Caco-2 (cell line): ENCODE measurements around the gene BCL2L11. TPM values are rescaled to one million over a fixed set of nuclear protein-coding genes. Genes with fewer than 3 reads are reported as not detected.

Experiments used
- BruUV-seq: library from RNA; stranded (reverse); fragments of 400-500 nt; replicated peaks from 2 replicates; lab custom pipeline; 2021; lab: Mats Ljungman, UMichigan
- CTCF ChIA-PET: fragments of 300-600 bp; sonication (Branson Sonifier 250); formaldehyde crosslinking; loops from one replicate; lab custom pipeline; 2022; ENCODE audit warnings: antibody characterized with exemption; lab: Charles Lee
- POLR2A ChIA-PET: fragments of 300-600 bp; sonication (Branson Sonifier 250); formaldehyde crosslinking; loops from one replicate; lab custom pipeline; 2022; ENCODE audit warnings: antibody characterized with exemption; lab: Charles Lee
- DNase-seq, 2 experiments: peaks; one replicate each; pipeline versions ENCODE4 v3.0.0 to v3.0.0-alpha.2; 2020 to 2022
- H3K27me3 ChIP-seq: replicated peaks from 2 replicates; pipeline ENCODE4 v1.6.0; 2011; ENCODE audit warnings: low read length; ENCODE audit not compliant: control insufficient read depth, insufficient read depth
- H3K36me3 ChIP-seq: 2 replicates; pipeline ENCODE4 v1.5.1; 2011; ENCODE audit warnings: low read length; ENCODE audit not compliant: control insufficient read depth, insufficient read depth
- H3K4me1 ChIP-seq: fragments of 250-450 bp; sonication (Bioruptor Pico); 2 replicates; pipeline ENCODE4 v1.5.1; 2020; ENCODE audit warnings: mild to moderate bottlenecking
- H3K4me3 ChIP-seq: 2 replicates; pipeline ENCODE4 v1.5.1; 2011; ENCODE audit warnings: low read depth, mild to moderate bottlenecking, control low read depth, low read length
- H3K9me3 ChIP-seq: fragments of 250-450 bp; sonication (Bioruptor Pico); 2 replicates; pipeline ENCODE4 v1.5.1; 2020; ENCODE audit warnings: mild to moderate bottlenecking, moderate library complexity
- H3K27ac Mint-ChIP-seq: one replicate; pipeline ENCODE4 v1.8.0; 2022; ENCODE audit warnings: mixed read lengths; ENCODE audit not compliant: unreplicated experiment
- H3K27me3 Mint-ChIP-seq: one replicate; pipeline ENCODE4 v1.8.0; 2022; ENCODE audit warnings: mixed read lengths; ENCODE audit not compliant: insufficient read depth, unreplicated experiment
- H3K36me3 Mint-ChIP-seq: one replicate; pipeline ENCODE4 v1.8.0; 2022; ENCODE audit warnings: mild to moderate bottlenecking, mixed read lengths; ENCODE audit not compliant: insufficient read depth, unreplicated experiment
- H3K4me1 Mint-ChIP-seq: one replicate; pipeline ENCODE4 v1.8.0; 2022; ENCODE audit warnings: low read depth, mixed read lengths; ENCODE audit not compliant: unreplicated experiment
- H3K4me3 Mint-ChIP-seq: one replicate; pipeline ENCODE4 v1.8.0; 2022; ENCODE audit warnings: mild to moderate bottlenecking, moderate library complexity, mixed read lengths; ENCODE audit not compliant: unreplicated experiment
- H3K9me3 Mint-ChIP-seq: one replicate; pipeline ENCODE4 v1.8.0; 2022; ENCODE audit warnings: mixed read lengths; ENCODE audit not compliant: unreplicated experiment
- CTCF ChIP-seq, 2 experiments: fragments of 200-600 bp in 1 of 2; IDR thresholded peaks; 1 replicate in 1 of 2; 2 replicates in 1 of 2; pipeline versions ENCODE4 v1.5.1 to v1.8.0; 2011 to 2022; ENCODE audit warnings: antibody characterized with exemption in 1 of 2, control low read depth in 1 of 2, inconsistent platforms in 1 of 2, low read depth in 1 of 2, low read length in 1 of 2, mild to moderate bottlenecking in 1 of 2, moderate library complexity in 1 of 2; ENCODE audit not compliant: insufficient read depth in 1 of 2, severe bottlenecking in 1 of 2, unreplicated experiment in 1 of 2
- intact Hi-C: fragments of 100-400 bp; cut with micrococcal nuclease; formaldehyde crosslinking; loops from one replicate; pipeline ENCODE4 v1.10.0; 2022; ENCODE audit not compliant: unreplicated experiment
- total RNA-seq: library from RNA; stranded (reverse); gene quantifications from 2 replicates; pipeline ENCODE4 v1.2.3, GENCODE V29; 2022

The BCL2L11 gene
- total RNA-seq, 1 experiment from 2014 or later, result 28.9 TPM

- no TSS peak for BruUV-seq
- TF ChIP-seq CTCF (IDR thresholded peaks at IDR 0.05; ENCODE audit: insufficient read depth in 1 of 2, low read depth in 1 of 2, low read length in 1 of 2, severe bottlenecking in 1 of 2, unreplicated experiment in 1 of 2), result no peak
- H3K4me3 ChIP-seq, result no peak overlapping the region
- Mint-ChIP-seq H3K36me3 (no peaks in the 10 kb centered on the region), H3K9me3 (peaks cover 37% of the 10 kb centered on the region), H3K27me3 (no peaks in the 10 kb centered on the region), H3K27ac (no peak overlapping the region), H3K4me1 (peaks cover 17% of the 10 kb centered on the region), H3K4me3 (no peak overlapping the region)
- ChIA-PET POLR2A (no interaction called here), CTCF (no interaction called here)
- intact Hi-C loops, result no loop called here
- H3K36me3 ChIP-seq, result no peaks in the 10 kb centered on the region
- H3K4me1 ChIP-seq, result peaks cover 22% of the 10 kb centered on the region
- H3K27me3 ChIP-seq, result no peaks in the 10 kb centered on the region
- DNase-seq, result no peak
- H3K9me3 ChIP-seq, result peaks cover 28% of the 10 kb centered on the region
Measured at GRCh38 chr2:111210036-111210435, 89.3 kb downstream of the BCL2L11 start.

DNA sequence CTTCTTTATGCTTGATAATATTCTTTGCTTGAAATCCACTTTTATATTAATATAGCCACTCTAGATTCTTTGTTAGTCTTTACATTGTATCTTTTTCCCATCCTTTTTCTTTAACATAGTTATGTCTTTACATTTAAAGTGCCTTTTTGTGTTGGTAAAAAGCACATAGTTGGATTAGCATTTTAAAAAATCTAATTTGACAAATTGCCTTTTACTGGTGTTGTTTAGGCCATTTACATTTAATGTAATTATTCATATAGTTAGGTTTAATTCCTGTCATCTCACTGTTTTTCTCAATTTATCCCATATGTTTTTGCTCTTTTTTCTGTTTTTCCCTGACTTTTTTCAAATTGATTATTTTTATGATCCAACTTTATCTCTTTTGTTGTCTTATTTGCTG is 93.2 kb downstream of the BCL2L11 start:
- TF ChIP-seq CTCF (IDR thresholded peaks at IDR 0.05; ENCODE audit: insufficient read depth in 1 of 2, low read depth in 1 of 2, low read length in 1 of 2, severe bottlenecking in 1 of 2, unreplicated experiment in 1 of 2), result no peak
- intact Hi-C loops, result no loop called here

GRCh38 chr2:111216811-111217652 is 96.3 kb downstream of the BCL2L11 start:
- CTCF ChIA-PET, result no interaction called here

More for the DNA sequence above, 93.2 kb downstream of the BCL2L11 start:
- Mint-ChIP-seq H3K36me3 (no peaks in the 10 kb centered on the region), H3K4me3 (no peak overlapping the region), H3K27me3 (no peaks in the 10 kb centered on the region), H3K27ac (no peak overlapping the region), H3K9me3 (peaks cover 28% of the 10 kb centered on the region), H3K4me1 (no peaks in the 10 kb centered on the region)
- no TSS peak for BruUV-seq
- H3K27me3 ChIP-seq, result no peaks in the 10 kb centered on the region
- H3K9me3 ChIP-seq, result peaks cover 28% of the 10 kb centered on the region
- no peaks in the 10 kb centered on the region for H3K36me3 ChIP-seq
- CTCF ChIA-PET, result no interaction called here
- POLR2A ChIA-PET, result no interaction called here
- H3K4me1 ChIP-seq, result peaks cover 2% of the 10 kb centered on the region
- no peak for DNase-seq
- no peak overlapping the region for H3K4me3 ChIP-seq

More at GRCh38 chr2:111216811-111217652, 96.3 kb downstream of the BCL2L11 start:
- POLR2A ChIA-PET, result no interaction called here
- no peaks in the 10 kb centered on the region for H3K36me3 Mint-ChIP-seq
- BruUV-seq, result no TSS peak
- no peaks in the 10 kb centered on the region for H3K4me1 Mint-ChIP-seq
- peaks cover 27% of the 10 kb centered on the region for H3K9me3 ChIP-seq
- intact Hi-C loops, result no loop called here
- peaks cover 28% of the 10 kb centered on the region for H3K9me3 Mint-ChIP-seq
- no peak overlapping the region for H3K4me3 Mint-ChIP-seq
- H3K4me1 ChIP-seq, result no peaks in the 10 kb centered on the region
- H3K27me3 ChIP-seq, result no peaks in the 10 kb centered on the region
- no peaks in the 10 kb centered on the region for H3K36me3 ChIP-seq
- no peak overlapping the region for H3K4me3 ChIP-seq
- no peak overlapping the region for H3K27ac Mint-ChIP-seq
- no peaks in the 10 kb centered on the region for H3K27me3 Mint-ChIP-seq
- DNase-seq, result no peak
- no peak for TF ChIP-seq CTCF (IDR thresholded peaks at IDR 0.05; ENCODE audit: insufficient read depth in 1 of 2, low read depth in 1 of 2, low read length in 1 of 2, severe bottlenecking in 1 of 2, unreplicated experiment in 1 of 2)
